ENCODE data around the gene SBF2.
A peak's percentile ranks its signal among the peaks of the same experiment; 100 is the strongest.

Gene SBF2

GRCh38 chr11:9759519-9760192, 534.4 kb downstream of the SBF2 start:
- TF ChIP-seq, protein P1, sequence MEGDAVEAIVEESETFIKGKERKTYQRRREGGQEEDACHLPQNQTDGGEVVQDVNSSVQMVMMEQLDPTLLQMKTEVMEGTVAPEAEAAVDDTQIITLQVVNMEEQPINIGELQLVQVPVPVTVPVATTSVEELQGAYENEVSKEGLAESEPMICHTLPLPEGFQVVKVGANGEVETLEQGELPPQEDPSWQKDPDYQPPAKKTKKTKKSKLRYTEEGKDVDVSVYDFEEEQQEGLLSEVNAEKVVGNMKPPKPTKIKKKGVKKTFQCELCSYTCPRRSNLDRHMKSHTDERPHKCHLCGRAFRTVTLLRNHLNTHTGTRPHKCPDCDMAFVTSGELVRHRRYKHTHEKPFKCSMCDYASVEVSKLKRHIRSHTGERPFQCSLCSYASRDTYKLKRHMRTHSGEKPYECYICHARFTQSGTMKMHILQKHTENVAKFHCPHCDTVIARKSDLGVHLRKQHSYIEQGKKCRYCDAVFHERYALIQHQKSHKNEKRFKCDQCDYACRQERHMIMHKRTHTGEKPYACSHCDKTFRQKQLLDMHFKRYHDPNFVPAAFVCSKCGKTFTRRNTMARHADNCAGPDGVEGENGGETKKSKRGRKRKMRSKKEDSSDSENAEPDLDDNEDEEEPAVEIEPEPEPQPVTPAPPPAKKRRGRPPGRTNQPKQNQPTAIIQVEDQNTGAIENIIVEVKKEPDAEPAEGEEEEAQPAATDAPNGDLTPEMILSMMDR (IDR thresholded peaks at IDR 0.05; ENCODE audit: borderline replicate concordance, control extremely low read depth, extremely low read depth, insufficient read depth, missing control alignments): no peak
- peak; percentile 56 for DNase-seq (ENCODE audit: low spot score)
- in situ Hi-C loops (cut with MboI; ENCODE audit: low sequenced_read_pairs, unreplicated experiment): loop anchor here (10.0 kb wide), 2 partner anchors 215 to 565 kb away; no protein-coding TSS in a partner anchor

DNA sequence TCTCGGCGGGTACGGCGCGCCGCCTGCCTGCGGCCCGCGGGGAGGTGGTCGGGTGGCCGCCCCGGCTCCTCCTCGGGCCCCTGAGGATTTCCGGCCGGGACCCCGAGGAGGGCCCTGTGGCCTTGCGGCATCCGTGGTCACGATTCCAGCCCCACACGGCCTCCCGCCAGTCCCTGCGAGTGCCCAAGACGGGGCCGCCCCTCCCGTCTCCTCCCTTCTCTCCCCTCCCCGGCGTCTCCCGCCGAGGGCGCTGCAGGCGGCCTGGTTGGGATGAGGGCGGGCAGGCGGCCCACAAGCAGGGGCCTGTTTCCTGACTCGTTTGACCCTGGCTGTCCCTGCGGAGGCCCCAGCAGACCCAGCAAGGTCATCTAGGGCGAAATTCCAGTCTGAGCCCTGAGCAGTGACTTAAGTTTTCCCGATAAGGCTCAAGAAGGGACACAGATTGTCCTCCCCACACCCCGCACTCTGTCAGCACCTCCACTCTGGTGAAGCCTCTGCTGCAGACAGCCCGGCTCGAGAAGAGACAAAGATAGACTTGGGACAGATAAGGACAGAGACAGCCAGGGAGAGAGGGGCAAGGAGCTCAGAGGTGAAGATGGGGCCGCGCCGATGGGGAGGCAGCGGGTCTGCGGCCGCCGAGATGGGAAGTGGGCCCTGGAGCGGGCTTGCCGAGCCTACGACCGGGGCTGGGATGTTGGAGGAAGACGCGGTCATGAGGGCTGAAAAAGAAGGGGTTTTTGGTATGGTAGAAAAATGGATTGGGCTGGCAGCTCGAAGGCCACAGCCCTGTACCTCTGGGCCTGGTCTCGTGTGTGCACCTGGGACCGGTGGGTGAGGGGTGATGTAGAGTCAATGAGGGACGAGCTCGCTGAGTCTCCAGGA, 535.1 kb downstream of the SBF2 start:
- peak; percentile 80 for DNase-seq (ENCODE audit: low spot score)

DNA sequence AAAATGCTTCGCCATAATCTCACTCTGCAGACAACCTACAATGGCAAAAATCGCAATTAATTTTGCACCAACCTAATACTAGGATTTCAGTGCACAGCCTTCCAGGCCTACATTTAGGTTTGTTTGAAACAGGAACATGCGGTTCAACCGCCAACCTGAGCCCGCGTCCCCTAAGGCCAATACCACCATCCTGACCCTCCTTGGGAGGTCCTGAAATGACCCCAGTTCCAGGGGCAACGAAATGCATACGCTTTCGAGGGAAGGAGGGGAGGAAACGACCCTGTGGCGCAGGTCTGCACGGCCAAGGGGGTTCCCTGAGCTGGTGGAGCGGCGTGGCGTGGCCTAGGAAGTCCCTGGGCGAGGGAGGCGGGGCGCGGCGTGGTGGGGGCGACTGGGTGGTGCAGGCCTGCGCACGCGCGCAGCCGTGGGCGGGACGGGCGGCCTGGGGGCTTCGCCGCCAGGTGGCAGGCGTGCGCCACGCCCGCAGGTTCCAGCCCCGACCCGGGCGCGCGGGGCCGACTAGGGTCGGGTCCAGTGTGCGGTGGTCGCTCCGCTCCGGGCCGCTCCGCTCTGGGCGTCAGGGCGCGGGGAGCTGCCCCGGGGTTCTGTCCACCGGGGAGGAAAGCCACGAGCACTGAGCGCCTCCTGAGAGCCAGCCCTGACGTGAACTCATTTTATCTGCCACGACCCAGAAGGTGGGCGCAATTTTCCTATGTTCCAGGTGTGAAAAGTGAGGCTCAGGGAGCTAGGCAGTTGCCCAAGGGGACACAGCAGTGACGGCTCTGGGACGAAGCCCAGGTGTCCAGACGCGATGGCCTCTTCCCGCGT, 536.0 kb downstream of the SBF2 start:
- TF ChIP-seq, protein P1 (IDR thresholded peaks at IDR 0.05; ENCODE audit: borderline replicate concordance, control extremely low read depth, extremely low read depth, insufficient read depth, missing control alignments): peak; percentile 91
- DNase-seq (ENCODE audit: low spot score): peak; percentile 97
- in situ Hi-C loops (cut with MboI; ENCODE audit: low sequenced_read_pairs, unreplicated experiment): loop anchor here (10.0 kb wide), 1 partner anchor 567 kb away; no protein-coding TSS in a partner anchor

More for the DNA sequence above, 535.1 kb downstream of the SBF2 start:
- TF ChIP-seq, protein P1 (IDR thresholded peaks at IDR 0.05; ENCODE audit: borderline replicate concordance, control extremely low read depth, extremely low read depth, insufficient read depth, missing control alignments): peak; percentile 43
- in situ Hi-C loops (cut with MboI; ENCODE audit: low sequenced_read_pairs, unreplicated experiment): loop anchor here (10.0 kb wide), 1 partner anchor 566 kb away; no protein-coding TSS in a partner anchor

GRCh38 chr11:9756878-9757277, 537.1 kb downstream of the SBF2 start:
- TF ChIP-seq, protein P1 (IDR thresholded peaks at IDR 0.05; ENCODE audit: borderline replicate concordance, control extremely low read depth, extremely low read depth, insufficient read depth, missing control alignments): no peak
- no peak for DNase-seq (ENCODE audit: low spot score)
- in situ Hi-C loops (cut with MboI; ENCODE audit: low sequenced_read_pairs, unreplicated experiment): loop anchor here (10.0 kb wide), 1 partner anchor 568 kb away; no protein-coding TSS in a partner anchor

- DNase-seq (ENCODE audit: low spot score): no peak
- in situ Hi-C loops (cut with MboI; ENCODE audit: low sequenced_read_pairs, unreplicated experiment): loop anchor here (10.0 kb wide), 1 partner anchor 568 kb away; no protein-coding TSS in a partner anchor
- TF ChIP-seq, protein P1 (IDR thresholded peaks at IDR 0.05; ENCODE audit: borderline replicate concordance, control extremely low read depth, extremely low read depth, insufficient read depth, missing control alignments): no peak
These were observed 537.6 kb downstream of the SBF2 start for GRCh38 chr11:9756461-9756860.
